PC-3 (cell line): ENCODE results near the gene NHERF2. TPM values are rescaled to one million over a fixed set of nuclear protein-coding genes. Genes with fewer than 3 reads are reported as not detected.
A peak's percentile ranks its signal among the peaks of the same experiment; 100 is the strongest.

ENCODE experiments used
- ATAC-seq: fragments of 200-7000 bp; cut with Tn5 transposase; 2 replicates; pipeline ENCODE4 v1.9.1; 2020; ENCODE audit warnings: mild to moderate bottlenecking, moderate library complexity
- BruUV-seq: library from RNA; stranded (reverse); fragments of 400-500 nt; replicated peaks from 2 replicates; lab custom pipeline; 2021; lab: Mats Ljungman, UMichigan
- CTCF ChIA-PET: fragments of 300-600 bp; sonication (Branson Sonifier 250); formaldehyde crosslinking; loops from one replicate; lab custom pipeline; 2022; ENCODE audit warnings: antibody characterized with exemption; lab: Charles Lee
- POLR2A ChIA-PET: fragments of 300-600 bp; sonication (Branson Sonifier 250); formaldehyde crosslinking; loops from one replicate; lab custom pipeline; 2022; ENCODE audit warnings: antibody characterized with exemption; ENCODE audit not compliant: unreplicated experiment; lab: Charles Lee
- DNase-seq: peaks from one replicate; pipeline ENCODE4 v3.0.0-alpha.2; 2015
- H2AFZ ChIP-seq: fragments of 300-600 bp; sonication (generic); 2 replicates; pipeline ENCODE4 v1.6.0; 2016; ENCODE audit warnings: antibody characterized with exemption, low read length
- H3F3A ChIP-seq: fragments of 300-600 bp; sonication (generic); one replicate; pipeline ENCODE4 v1.6.0; 2017; ENCODE audit warnings: antibody characterized with exemption, low read length, control low read depth, mild to moderate bottlenecking; ENCODE audit not compliant: unreplicated experiment
- H3K27ac ChIP-seq: fragments of 300-600 bp; sonication (generic); 2 replicates; pipeline ENCODE4 v1.5.1; 2016; ENCODE audit warnings: mild to moderate bottlenecking, low read length
- H3K27me3 ChIP-seq: fragments of 300-600 bp; sonication (generic); 2 replicates; pipeline ENCODE4 v1.6.1; 2016; ENCODE audit warnings: low read length, mixed read lengths
- H3K36me3 ChIP-seq: fragments of 300-600 bp; sonication (generic); 2 replicates; pipeline ENCODE4 v1.6.1; 2016; ENCODE audit warnings: low read depth, mixed run types, low read length, mixed read lengths
- H3K4me1 ChIP-seq: fragments of 300-600 bp; sonication (generic); 2 replicates; pipeline ENCODE4 v1.5.1; 2016; ENCODE audit warnings: low read length; ENCODE audit not compliant: insufficient read depth
- H3K4me2 ChIP-seq: fragments of 300-600 bp; sonication (generic); 2 replicates; pipeline ENCODE4 v1.6.0; 2016; ENCODE audit warnings: low read length
- H3K4me3 ChIP-seq: fragments of 300-600 bp; sonication (generic); 2 replicates; pipeline ENCODE4 v1.5.1; 2016; ENCODE audit warnings: mild to moderate bottlenecking, low read length, mixed read lengths
- H3K79me2 ChIP-seq: fragments of 300-600 bp; sonication (generic); 2 replicates; pipeline ENCODE4 v1.6.1; 2017; ENCODE audit warnings: low read length, mixed read lengths
- H3K9ac ChIP-seq: fragments of 300-600 bp; sonication (generic); 2 replicates; pipeline ENCODE4 v1.6.0; 2016; ENCODE audit warnings: mild to moderate bottlenecking, low read length
- H3K9me2 ChIP-seq: fragments of 300-600 bp; sonication (generic); replicated peaks from 2 replicates; pipeline ENCODE4 v1.6.1; 2016; ENCODE audit warnings: mixed run types, low read length, mixed read lengths
- H3K9me3 ChIP-seq: fragments of 300-600 bp; sonication (generic); 2 replicates; pipeline ENCODE4 v1.6.1; 2016; ENCODE audit warnings: low read length, mixed read lengths
- H4K20me1 ChIP-seq: fragments of 300-600 bp; sonication (generic); 2 replicates; pipeline ENCODE4 v1.6.1; 2016; ENCODE audit warnings: low read length, mixed read lengths
- EZH2 ChIP-seq: fragments of 300-600 bp; sonication (generic); IDR thresholded peaks from one replicate; pipeline ENCODE4 v1.6.1; 2017; ENCODE audit warnings: antibody characterized with exemption, mild to moderate bottlenecking, low read length; ENCODE audit not compliant: unreplicated experiment
- EZH2phosphoT487 ChIP-seq: fragments of 300-600 bp; sonication (generic); IDR thresholded peaks from 2 replicates; pipeline ENCODE4 v1.6.1; 2018; ENCODE audit warnings: mild to moderate bottlenecking, antibody characterized with exemption, low read length, borderline replicate concordance
- intact Hi-C: fragments of 100-400 bp; cut with micrococcal nuclease; formaldehyde crosslinking; loops from 2 replicates; pipeline ENCODE4 v1.9.0; 2023
- total RNA-seq: library from RNA; depleted of rRNA; stranded (reverse); fragments of >200 nt; gene quantifications from 2 replicates; pipeline ENCODE4 v1.2.3, GENCODE V29; 2014
- TF ChIP-seq, protein P1 (sequence below): fragments of 300-600 bp; sonication (generic); conservative IDR thresholded peaks from 2 replicates; pipeline ENCODE4 v1.5.1; 2017; ENCODE audit warnings: antibody characterized with exemption, low read depth, mild to moderate bottlenecking, low read length

Gene NHERF2
- total RNA-seq, 1 experiment from 2014 or later, result 145 TPM

DNA sequence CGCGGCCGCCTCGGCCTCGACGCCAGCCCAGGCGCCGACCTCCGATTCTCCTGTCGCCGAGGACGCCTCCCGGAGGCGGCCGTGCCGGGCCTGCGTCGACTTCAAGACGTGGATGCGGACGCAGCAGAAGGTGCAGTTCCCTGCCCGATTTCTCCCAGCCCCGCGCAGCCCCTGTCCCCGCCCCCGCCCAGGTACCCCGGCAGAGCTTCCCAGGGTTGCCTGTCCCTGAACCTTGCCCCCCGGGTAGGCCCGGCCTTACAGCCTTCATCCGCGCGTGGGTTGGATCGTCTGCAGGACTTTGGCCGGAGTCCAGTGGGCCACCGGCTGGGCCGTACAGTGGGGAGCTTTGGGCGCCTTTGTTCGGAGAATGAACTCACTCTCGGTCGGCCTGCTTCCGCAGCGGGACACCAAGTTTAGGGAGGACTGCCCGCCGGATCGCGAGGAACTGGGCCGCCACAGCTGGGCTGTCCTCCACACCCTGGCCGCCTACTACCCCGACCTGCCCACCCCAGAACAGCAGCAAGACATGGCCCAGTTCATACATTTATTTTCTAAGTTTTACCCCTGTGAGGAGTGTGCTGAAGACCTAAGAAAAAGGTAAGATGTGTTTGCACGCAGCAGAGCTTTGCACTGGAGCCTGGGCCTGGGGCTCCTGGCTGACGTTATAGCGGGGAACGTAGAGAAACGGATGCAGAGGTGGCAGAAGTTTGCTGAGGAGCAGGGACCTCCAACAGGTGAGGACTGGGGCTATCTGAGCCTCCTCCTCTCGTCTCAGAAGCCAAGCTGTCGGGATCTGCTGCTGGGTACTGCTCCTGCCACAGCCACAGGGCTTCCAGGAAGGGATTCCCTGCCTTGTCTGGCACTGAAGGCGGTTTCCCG is 42.1 kb upstream of the NHERF2 start:
- BruUV-seq, result TSS peak; percentile 55
- intact Hi-C loops, result no loop called here
- H3F3A ChIP-seq, result peaks cover 3% of the 10 kb centered on the region
- ATAC-seq, result peak; percentile 2; the same call in 1 of the 2 replicates
- no peaks in the 10 kb centered on the region for H3K9me3 ChIP-seq
- peaks cover 19% of the 10 kb centered on the region for H3K79me2 ChIP-seq
- ChIA-PET CTCF (interaction anchor here (1.0 kb wide), 1 partner anchor 19 kb away, joined by 3 read pairs; no protein-coding TSS in a partner anchor), POLR2A (interaction anchor here (0.6 kb wide), 3 partner anchors 23 to 212 kb away, joined by 3 to 5 read pairs (median 4); partner anchors contain the start of genes EME2 and MRPS34)
- no peak overlapping the region for H3K27ac ChIP-seq
- H3K9me2 ChIP-seq, result no peaks in the 10 kb centered on the region
- TF ChIP-seq EZH2 (no peak), EZH2phosphoT487 (no peak)
- TF ChIP-seq, protein P1, sequence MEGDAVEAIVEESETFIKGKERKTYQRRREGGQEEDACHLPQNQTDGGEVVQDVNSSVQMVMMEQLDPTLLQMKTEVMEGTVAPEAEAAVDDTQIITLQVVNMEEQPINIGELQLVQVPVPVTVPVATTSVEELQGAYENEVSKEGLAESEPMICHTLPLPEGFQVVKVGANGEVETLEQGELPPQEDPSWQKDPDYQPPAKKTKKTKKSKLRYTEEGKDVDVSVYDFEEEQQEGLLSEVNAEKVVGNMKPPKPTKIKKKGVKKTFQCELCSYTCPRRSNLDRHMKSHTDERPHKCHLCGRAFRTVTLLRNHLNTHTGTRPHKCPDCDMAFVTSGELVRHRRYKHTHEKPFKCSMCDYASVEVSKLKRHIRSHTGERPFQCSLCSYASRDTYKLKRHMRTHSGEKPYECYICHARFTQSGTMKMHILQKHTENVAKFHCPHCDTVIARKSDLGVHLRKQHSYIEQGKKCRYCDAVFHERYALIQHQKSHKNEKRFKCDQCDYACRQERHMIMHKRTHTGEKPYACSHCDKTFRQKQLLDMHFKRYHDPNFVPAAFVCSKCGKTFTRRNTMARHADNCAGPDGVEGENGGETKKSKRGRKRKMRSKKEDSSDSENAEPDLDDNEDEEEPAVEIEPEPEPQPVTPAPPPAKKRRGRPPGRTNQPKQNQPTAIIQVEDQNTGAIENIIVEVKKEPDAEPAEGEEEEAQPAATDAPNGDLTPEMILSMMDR, result no peak
- H3K9ac ChIP-seq, result peak overlapping the region; percentile 85
- peak overlapping the region; percentile 72 for H2AFZ ChIP-seq
- DNase-seq, result no peak
- peak overlapping the region; percentile 95 for H3K4me2 ChIP-seq
- H4K20me1 ChIP-seq, result no peaks in the 10 kb centered on the region
- H3K4me1 ChIP-seq, result peaks cover 40% of the 10 kb centered on the region
- H3K36me3 ChIP-seq, result no peaks in the 10 kb centered on the region; the same call in 1 of the 2 replicates
- H3K27me3 ChIP-seq, result no peaks in the 10 kb centered on the region
- H3K4me3 ChIP-seq, result peak overlapping the region; percentile 90

DNA sequence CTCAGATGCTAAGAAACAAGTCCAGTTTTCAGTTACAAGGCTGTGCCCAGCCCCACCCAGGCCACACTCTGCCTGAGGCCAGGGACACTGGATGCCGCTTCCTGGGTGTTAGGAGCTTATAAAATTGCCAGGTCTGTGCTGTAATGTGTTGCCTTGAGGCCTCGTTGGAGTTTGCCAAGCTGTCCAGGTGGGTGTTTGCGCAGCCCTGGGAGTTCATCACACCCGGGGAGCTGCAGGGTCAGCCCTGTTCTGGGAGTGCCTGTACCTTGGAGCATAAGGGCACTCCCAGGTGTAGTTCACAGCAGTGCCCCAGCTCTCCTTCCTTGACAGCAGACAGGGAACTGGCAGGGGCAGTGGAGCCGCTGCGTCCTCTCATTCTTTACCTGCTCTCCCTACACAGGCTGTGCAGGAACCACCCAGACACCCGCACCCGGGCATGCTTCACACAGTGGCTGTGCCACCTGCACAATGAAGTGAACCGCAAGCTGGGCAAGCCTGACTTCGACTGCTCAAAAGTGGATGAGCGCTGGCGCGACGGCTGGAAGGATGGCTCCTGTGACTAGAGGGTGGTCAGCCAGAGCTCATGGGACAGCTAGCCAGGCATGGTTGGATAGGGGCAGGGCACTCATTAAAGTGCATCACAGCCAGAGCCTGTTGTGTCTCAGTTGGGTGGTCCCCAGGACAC is 41.1 kb upstream of the NHERF2 start:
- no peaks in the 10 kb centered on the region for H4K20me1 ChIP-seq
- no peaks in the 10 kb centered on the region for H3K9me3 ChIP-seq
- ChIA-PET POLR2A (interaction anchor here (0.6 kb wide), 1 partner anchor 29 kb away, joined by 5 read pairs; no protein-coding TSS in a partner anchor), CTCF (interaction anchor here (0.5 to 1.0 kb wide), 2 partner anchors 18 to 155 kb away, joined by 3 read pairs; no protein-coding TSS in a partner anchor)
- no peak overlapping the region for H2AFZ ChIP-seq
- H3K4me1 ChIP-seq, result peaks cover 29% of the 10 kb centered on the region
- ATAC-seq, result peak; percentile 13
- no TSS peak for BruUV-seq
- intact Hi-C loops, result no loop called here
- H3F3A ChIP-seq, result peaks cover 3% of the 10 kb centered on the region
- H3K36me3 ChIP-seq, result no peaks in the 10 kb centered on the region; the same call in 1 of the 2 replicates
- no peaks in the 10 kb centered on the region for H3K27me3 ChIP-seq
- DNase-seq, result peak; percentile 44
- TF ChIP-seq EZH2phosphoT487 (no peak), EZH2 (no peak)
- TF ChIP-seq, protein P1, result no peak
- H3K9ac ChIP-seq, result peak overlapping the region; percentile 85; the same call in 1 of the 2 replicates
- H3K79me2 ChIP-seq, result peaks cover 19% of the 10 kb centered on the region
- no peak overlapping the region for H3K27ac ChIP-seq
- peak overlapping the region; percentile 90 for H3K4me3 ChIP-seq
- peak overlapping the region; percentile 95 for H3K4me2 ChIP-seq
- no peaks in the 10 kb centered on the region for H3K9me2 ChIP-seq
